Right renal pelvis (tissue), 4 donors: ENCODE data around the gene KDM5B. TPM values are rescaled to one million over a fixed set of nuclear protein-coding genes. Genes with fewer than 3 reads are reported as not detected.

ENCODE experiments used
- DNase-seq, 4 donors: peaks; one replicate each; pipeline ENCODE4 v3.0.0-alpha.2; 2013; ENCODE audit warnings: low read depth in 4 of 4, low spot score in 3 of 4, missing footprints in 1 of 4
- polyA plus RNA-seq, 4 donors: library from polyadenylated mRNA; unstranded; fragments of 120-200 nt; gene quantifications; one replicate each; pipeline ENCODE4 v1.2.1, GENCODE V29; 2013; ENCODE audit not compliant: insufficient read length in 4 of 4

The KDM5B gene
- polyA plus RNA-seq, 4 donors: 87.2 to 106 (median 99.6) TPM

GRCh38 chr1:202689082-202689481, 119.1 kb downstream of the KDM5B start:
- DNase-seq: no peak

DNA sequence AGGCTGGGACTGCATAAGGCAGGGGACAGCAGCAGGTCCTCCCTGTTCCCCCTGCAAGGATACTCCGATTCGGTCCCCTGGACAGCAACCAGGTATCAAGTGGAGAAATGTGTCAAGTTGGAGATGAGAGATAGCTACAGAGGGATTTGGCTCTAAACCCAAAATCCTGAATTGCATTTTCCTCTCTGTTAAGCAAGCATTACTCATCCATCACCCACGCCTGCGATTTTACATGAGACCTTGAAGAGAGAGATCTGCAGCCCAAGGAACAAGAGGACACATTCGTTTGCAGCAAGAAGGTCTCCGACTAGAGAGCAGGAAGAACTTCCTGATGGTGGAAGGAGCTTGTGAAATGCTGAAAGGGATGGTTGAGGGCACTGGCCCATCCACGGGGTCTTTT, 119.8 kb downstream of the KDM5B start:
- no peak for DNase-seq

GRCh38 chr1:202687798-202688197, 120.4 kb downstream of the KDM5B start:
- DNase-seq: no peak

- DNase-seq: no peak
Measured at GRCh38 chr1:202687370-202687769, 120.9 kb downstream of the KDM5B start.

DNA sequence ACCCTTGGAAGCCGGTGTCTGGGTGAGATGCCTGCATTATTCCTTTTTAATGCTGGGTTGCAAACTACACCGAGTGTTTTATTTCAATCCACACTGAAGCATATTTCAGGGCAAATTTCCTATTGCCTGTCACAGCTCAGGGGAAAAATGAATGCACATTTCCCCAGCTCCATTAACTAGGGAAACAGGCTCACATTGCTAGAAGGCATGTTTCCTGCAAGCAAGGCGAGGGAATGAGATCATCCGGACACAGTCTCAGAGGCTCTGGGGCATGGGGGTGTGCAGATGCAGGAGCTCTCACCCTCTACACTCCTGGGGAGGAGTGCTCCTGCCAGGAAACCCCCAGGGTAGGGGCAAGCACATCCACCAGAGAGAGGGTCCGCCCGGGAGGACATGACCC, 122.6 kb downstream of the KDM5B start:
- no peak for DNase-seq

GRCh38 chr1:202684716-202685115, 123.5 kb downstream of the KDM5B start:
- no peak for DNase-seq

DNA sequence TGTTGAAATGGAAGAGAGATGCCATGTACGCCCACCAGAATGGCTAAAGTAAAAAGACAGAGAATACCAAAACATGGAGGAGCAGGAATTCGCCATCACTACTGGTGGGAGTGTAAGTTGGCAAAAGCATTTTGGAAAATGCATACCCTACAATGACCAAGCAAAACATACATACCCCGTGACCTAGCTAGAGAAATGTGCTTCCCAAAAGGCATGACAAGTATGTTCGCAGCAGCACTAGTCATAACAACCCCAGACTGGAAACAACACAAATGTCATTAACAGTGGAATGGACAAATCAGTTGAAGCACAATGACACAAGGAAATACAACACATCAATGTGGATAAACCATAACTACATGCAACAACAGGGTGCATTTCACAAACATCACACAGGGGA, 125.2 kb downstream of the KDM5B start:
- no peak for DNase-seq

- no peak for DNase-seq
Measured at GRCh38 chr1:202682477-202682876, 125.7 kb downstream of the KDM5B start.

DNA sequence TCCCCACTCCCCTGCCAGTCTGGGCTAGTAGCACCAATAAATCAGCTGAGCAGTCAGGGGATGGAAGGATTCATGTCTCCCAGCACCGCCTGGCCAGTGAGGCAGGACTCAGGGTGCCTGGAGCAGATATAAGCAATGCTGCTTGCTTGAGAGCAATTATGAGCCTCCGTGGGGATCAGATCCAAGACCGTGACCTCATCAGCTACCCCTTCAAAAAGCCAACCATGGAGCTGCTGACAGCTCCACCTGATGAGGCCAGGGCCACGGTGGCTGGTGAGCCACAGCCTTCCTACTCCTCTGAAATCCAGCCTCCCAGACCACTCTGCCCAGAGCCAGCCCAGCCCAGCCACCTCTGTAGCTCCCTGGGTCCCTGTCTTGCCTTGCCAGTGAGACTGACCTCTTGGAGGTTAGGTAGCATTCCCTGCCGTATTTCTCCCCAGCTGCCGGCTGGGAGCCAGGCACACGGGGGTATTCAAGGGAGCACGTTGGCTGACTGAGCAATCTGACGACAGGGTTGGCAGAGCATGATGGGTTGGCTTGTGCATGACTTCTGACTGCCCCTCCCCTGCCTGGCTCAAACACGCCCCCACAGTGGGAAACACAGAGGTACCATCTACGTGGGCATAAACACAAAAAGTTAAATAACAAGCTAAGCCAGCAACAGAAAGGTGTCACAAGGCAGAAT, 126.3 kb downstream of the KDM5B start:
- no peak for DNase-seq

DNA sequence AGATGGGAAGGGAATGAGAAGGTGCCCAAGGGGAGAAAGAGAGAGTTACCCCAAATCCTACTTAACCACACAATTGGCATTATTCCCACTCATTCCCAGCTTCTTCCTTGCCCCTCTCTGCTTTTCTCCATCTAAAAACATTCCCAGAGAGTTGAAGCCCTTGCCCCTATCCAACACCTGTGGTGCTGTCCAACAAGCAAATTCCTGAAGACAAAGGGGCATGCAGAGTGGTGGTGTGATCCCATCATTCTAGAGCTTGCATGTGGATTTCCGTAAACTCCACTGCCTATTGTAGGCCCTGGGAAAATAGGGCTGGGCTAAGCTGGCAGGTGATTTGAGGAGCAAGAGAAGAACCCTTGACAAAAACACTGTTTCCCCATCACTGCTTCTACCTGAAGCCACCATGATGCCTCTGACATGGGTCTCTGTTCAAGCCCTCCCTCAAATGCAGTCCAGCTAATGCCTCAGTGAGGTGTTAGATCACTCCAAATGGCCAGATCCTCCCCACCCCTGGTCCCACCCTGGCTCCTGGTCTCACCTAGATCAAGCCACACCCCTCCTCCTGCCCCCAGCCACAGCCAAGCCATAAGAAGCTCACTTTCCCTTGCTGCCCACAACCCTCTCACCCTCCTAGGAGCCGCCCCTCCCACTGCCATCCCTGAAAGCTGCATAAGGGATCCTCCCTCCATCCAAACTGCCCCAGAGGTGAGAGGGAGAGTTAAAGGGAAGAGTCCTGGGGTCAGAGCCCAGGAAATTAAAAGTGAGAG, 127.5 kb downstream of the KDM5B start:
- DNase-seq: peak in 1 of 4 donors; percentile 10

DNA sequence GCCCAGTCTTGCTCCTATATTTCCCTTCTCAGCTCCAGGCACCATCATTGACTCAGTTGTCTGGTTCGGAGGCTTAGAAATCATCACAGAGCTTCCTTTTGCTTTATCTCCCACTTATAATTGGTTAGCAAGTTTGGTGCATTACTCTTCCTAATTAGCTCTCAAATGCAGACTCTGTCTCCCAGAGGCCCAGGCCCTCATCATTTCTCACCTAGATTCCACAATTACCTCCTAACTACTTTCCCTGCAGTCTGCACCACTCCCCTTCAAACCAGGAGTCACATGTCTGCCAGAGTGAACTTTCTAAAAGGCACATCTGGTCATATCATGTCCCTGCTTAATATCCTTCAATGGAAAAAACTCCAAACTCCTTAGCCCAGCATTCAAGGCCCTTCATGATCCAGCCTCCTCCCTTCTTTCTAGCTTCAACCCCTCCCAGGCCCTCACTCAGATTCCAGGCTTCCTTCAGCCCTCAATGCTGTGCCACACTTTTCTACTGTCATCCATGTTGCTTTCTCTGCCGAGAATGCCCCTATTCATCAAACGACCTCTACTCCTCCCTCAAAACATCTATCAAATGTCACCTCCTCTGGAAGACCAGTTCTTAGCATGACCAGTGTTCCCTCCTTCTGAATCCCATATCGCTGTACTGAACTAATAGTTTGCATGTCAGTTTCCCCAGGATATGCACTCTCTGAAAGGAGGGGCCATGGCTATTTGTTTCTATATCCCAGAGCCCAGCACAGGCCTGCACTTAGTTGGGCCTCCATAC, 128.6 kb downstream of the KDM5B start:
- no peak for DNase-seq

DNA sequence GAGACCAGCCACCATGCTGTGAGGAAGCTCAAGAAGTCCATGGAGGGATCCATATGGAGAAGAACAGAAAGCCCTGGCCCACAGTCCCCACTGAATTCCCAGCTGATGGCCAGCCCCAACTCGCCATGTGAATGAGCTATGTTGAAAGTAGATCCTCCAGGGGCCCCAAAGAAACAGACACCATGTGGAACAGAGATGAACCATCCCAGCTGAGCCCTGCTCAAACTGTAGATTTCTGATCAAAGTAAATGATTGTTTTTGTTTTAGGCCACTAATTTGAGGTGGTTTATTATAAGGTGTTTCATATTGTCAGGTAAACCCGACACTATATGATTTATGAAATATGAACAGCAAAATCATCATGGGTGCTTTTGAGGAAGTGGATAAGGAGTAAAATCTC, 130.8 kb downstream of the KDM5B start:
- no peak for DNase-seq

Other genes starting within 250 kb of the KDM5B start
- 1 to 10 TPM; 2.1 to 2.6 (median 2.5) TPM for gene SYT2, start 98.0 kb downstream of the KDM5B start, polyA plus RNA-seq
- gene PCAT6, start 2.5 kb upstream of the KDM5B start, polyA plus RNA-seq: 1 to 10 TPM; 2.5 to 5.3 (median 3.5) TPM
- gene RABIF, start 80.7 kb upstream of the KDM5B start, polyA plus RNA-seq: 10 to 100 TPM; 10.4 to 12.9 (median 11.8) TPM
- gene KLHL12, start 118.8 kb upstream of the KDM5B start, polyA plus RNA-seq: 10 to 100 TPM; 35.6 to 45.8 (median 43.1) TPM
- 10 to 100 TPM; 82.6 to 85.0 (median 83.9) TPM for gene ADIPOR1, start 149.9 kb upstream of the KDM5B start, polyA plus RNA-seq
- gene CYB5R1, start 158.8 kb upstream of the KDM5B start, polyA plus RNA-seq: 10 to 100 TPM; 45.4 to 56.7 (median 51.9) TPM
- 10 to 100 TPM; 73.5 to 81.9 (median 74.5) TPM for gene TMEM183A, start 199.0 kb upstream of the KDM5B start, polyA plus RNA-seq
- gene PPFIA4, start 218.1 kb upstream of the KDM5B start, polyA plus RNA-seq: 1 to 10 TPM; 5.6 to 9.6 (median 6.8) TPM